GM18517 (cell line): Measurements from ENCODE around the gene GALNT12.

Source experiments
- ATAC-seq: cut with Tn5 transposase; IDR thresholded peaks from one replicate; pipeline ENCODE4 v1.9.1; 2021; ENCODE audit warnings: mild to moderate bottlenecking, moderate library complexity; ENCODE audit not compliant: unreplicated experiment

The GALNT12 gene

DNA sequence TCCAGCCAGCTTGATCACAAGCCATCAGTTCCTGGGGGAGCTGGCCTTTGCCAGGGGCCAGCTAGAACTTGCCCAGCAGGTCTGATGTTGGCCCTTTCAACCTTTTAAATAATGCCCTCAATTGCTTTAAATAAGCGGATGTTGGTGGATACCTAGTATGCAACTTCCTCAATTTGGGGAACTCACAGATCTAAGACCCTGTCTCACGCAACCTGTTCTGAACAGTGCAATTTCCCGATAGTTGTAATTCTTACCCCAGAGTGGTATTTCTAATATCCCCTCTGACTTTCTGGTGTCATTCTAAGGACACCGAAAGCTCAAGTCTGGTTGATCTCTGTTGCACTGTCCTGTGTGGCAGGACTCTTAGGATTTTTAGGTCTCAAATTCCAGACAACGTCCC, 23.1 kb downstream of the GALNT12 start:
- no peak for ATAC-seq

DNA sequence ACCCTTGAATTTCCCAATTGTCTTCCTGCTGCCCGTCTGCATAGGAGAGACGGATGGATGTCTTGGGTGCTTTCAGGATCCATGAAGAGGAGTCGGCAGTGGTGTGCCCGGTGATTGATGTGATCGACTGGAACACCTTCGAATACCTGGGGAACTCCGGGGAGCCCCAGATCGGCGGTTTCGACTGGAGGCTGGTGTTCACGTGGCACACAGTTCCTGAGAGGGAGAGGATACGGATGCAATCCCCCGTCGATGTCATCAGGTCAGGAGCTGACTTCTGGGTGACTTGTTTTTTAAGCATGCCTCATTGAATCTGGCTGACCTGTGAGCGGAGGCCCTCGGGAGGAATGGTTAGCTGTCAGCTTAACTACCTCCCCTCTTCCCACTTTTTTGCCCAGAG, 24.2 kb downstream of the GALNT12 start:
- ATAC-seq: no peak

DNA sequence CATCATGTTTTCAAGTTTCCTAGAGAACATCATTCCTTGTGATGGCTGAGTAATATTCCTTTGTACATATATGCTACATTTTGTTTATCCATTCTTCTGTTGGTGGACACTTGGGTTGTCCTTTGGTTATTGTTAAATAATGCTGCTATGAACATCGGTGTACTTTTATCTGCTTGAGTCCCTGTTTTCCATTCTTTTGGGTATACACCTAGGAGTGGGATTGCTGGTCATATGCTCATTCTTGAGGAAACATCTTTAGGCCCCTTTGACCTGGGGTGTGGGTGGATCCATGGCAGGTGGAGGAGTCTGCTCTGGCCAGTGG, 25.3 kb downstream of the GALNT12 start:
- no peak for ATAC-seq

GRCh38 chr9:98833090-98833956, 25.9 kb downstream of the GALNT12 start:
- ATAC-seq: no peak

GRCh38 chr9:98834386-98834785, 26.9 kb downstream of the GALNT12 start:
- ATAC-seq: no peak

DNA sequence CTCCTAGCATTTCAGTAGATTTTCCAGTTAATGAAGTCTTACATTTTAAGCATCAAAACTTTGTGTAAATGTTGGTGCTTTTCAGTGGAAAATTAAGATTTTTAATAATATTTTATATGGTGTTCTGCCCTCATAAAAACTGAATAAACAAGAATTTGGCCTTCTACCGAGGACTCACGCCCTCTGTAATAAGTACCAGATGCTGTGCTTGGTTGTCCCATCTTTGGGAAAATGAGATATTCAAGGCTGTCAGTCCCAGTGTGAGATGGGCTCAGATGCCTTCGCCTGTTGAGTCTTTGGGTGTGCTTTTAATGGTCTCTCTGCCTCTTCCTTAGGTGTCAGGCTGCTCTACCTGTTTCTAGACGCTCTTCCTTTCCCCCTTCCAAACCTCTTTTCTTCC, 28.7 kb downstream of the GALNT12 start:
- ATAC-seq: no peak

- ATAC-seq: no peak
Observed at GRCh38 chr9:98837516-98837915, 30.0 kb downstream of the GALNT12 start.

- no peak for ATAC-seq
Observed at GRCh38 chr9:98838155-98838867, 30.8 kb downstream of the GALNT12 start.

DNA sequence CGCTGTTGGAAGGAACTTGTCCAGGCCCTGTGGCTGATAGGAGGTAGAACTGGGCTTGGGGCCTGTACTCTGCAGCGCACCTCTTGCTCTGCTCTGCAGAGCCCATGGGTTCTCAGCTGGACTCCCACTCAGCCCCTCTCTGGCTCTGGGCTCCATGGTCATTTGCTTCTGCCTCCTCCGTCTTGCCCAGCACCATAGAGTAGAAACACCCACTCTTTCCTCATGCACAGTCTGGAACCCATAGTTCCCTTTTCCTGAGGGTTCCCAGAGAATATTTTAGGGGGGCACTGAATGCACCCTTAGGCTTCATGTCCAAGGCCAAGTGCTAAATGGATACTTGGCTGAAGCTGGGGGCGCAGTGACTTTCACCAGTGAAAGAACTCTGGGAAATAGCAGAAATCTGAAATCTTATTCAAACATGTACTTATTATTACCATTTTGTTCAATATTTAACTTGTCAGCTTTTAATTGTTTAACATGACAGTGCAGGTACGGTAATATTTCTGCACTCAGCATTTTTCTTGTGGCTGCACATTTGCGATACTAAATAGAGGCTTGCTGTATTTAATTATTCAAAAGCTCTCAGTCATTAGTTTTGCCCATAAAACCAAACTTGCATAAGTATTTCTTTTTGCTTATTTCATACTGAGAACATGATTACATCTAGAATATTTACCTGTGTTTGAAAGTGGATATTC, 31.5 kb downstream of the GALNT12 start:
- no peak for ATAC-seq

- ATAC-seq: no peak
Observed at GRCh38 chr9:98839724-98840123, 32.3 kb downstream of the GALNT12 start.

GRCh38 chr9:98842510-98842909, 35.0 kb downstream of the GALNT12 start:
- ATAC-seq: no peak

DNA sequence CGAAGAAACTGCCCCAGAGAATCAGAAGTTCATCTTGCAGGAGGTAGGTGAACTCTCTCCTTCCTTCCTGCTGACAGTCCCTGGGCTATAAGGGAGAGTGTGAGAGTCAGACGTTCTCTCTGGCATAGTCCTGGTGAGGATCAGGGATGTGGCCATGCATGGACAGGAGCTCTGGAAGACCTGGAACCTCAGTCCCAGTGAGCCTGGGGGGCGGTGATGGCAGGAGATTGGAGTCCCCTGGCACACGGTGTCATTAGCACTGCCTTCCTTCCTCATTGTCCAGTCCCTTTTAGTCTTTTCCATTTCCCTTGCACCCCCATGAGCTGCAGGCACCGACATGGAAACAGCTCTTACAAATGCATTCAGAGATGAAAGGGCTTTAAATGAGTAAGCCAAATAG, 38.6 kb downstream of the GALNT12 start:
- ATAC-seq: no peak

GRCh38 chr9:98846879-98847278, 39.4 kb downstream of the GALNT12 start:
- no peak for ATAC-seq

DNA sequence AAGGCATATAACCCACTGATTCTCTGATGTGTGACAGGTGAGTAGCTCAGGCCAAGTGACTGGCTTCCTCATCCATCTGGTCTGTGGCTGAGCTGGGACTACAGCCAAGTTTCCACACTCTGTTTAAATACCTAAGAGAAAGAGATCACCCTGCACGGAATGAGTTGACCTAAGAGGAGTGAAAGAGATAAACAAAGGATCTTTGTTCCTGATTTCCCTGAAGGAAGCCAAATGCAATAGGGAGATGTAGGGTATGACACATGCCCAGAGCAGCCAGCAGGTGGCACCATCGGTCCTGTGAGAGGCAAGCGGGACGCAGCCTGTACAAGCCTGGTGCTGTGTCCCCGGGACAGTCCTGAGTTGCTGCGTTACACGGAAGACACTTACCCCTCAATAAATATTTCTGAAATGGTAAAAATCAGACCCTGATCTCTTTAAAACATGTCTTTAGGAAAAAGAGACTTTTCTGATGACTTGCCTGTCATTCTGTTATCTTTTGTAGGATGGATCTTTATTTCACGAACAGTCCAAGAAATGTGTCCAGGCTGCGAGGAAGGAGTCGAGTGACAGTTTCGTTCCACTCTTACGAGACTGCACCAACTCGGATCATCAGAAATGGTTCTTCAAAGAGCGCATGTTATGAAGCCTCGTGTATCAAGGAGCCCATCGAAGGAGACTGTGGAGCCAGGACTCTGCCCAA, 41.1 kb downstream of the GALNT12 start:
- ATAC-seq: peak; percentile 75

DNA sequence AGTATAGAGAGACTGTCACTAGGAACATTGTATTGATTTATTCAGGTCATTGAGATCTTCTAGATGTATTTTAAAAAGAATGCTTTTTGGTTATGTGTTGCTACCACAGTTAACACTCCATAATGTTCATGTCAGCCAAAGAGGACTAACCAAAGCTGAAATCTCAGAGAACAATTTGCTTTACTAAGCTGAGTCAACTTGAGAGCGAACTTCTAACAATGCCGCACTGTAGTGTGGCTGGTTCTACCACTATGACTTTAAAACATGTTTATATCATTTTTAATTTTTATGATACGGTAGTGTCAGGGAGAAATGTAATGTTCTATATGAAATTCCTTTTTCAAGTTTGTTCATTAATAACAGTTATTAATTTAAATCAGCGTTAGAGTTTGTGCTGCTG, 42.1 kb downstream of the GALNT12 start:
- no peak for ATAC-seq

DNA sequence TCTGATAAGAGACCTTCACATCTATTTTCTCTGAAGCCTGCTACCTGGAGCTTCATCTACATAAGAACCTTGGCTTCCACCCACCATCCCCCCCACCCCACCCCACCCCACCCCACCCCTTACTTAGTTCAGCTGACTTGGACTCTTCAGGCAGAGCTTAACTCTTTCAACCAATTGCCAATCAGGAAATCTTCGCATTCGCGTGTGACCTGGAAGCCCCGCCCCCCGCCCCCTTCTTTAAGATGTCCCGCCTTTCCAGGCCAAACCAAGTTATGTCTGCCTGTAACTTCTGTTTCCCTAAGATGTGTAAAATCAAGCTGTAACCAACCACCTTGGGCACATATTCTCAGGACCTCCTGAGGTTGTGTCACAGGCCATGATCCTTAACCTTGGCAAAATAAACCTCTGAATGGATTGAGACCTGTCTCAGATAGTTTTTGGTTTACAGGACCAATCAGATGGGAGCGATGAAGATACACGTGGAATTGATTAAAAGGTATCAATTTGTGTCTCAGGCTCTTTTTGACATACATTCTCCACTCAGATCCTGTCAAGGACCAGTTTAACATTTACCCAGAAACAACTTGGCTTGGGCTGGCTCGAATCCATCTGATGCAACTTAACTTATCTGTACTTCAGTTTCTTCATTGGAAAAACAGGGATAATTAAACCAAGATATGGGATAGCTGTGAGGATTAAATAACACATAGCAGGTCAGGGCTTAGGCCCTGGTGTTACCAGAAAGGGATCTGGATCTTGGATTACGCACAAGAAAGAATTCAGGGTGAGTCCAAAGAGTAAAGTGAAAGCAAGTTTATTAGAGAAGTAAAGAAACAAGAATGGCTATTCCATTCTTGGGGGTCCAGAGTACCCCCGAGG, 43.6 kb downstream of the GALNT12 start:
- ATAC-seq: no peak

DNA sequence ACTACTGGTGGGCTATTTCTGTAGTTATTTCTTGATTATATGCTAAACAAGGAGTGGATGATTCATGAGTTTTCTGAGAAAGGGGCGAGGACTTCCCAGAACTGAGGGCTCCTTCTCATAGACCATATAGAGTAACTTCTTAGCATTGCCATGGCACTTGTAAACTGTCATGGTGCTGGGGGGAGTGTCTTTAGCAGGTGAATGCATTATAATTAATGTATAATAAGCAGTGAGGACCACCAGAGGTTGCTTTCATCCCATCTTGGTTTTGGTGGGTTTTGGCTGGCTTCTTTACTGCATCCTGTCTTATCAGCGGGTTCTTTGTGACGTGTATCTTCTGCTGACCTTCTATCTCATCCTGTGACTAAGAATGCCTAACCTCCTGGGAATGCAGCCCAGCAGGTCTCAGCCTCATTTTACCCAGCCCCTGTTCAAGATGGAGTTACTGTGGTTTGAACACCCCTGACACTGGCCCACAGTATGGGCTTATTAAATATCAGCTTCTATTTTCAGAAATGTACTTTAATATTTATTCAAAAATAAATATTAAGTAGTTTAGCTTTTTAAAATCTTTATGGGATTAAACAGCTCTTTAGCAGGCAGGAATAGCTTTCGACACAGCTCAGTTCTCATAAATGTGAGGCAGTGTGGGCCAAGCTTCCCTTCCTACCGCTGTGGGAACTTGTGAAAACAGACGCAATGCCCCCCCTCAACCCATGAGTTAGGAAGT, 44.4 kb downstream of the GALNT12 start:
- ATAC-seq: no peak

DNA sequence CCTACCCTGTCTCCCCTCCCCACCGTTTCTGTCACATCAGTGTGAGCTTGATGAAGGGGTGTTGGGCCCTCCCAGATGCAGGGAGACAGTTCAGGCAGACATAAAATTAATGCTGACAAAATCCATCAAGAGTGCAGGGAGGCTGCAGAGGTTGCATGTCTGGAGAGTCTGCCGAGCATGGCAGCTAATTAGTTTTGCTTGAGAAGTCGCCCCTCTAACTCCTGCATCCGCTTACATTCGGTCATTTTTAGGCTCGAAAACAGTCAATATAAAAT, 44.9 kb downstream of the GALNT12 start:
- no peak for ATAC-seq

DNA sequence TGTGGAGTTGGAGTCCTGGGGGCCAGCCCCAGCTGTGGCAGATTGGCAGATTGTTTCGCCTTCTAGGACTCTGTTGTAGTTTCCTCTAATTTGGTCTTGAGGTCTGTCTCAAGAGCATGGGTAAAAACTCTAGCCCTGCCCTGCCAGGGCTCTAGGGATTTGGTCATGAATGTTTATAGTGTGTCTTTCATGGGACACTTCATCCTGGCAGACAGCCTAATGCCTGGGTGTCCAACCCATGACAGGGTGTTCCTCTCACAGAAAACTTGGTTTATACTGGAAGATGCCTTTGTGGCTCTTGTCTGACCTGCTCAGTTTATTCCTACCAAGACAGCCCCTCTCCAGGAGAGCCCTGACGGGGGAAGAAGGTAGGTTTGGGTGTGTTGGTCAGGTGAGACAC, 45.5 kb downstream of the GALNT12 start:
- ATAC-seq: no peak

DNA sequence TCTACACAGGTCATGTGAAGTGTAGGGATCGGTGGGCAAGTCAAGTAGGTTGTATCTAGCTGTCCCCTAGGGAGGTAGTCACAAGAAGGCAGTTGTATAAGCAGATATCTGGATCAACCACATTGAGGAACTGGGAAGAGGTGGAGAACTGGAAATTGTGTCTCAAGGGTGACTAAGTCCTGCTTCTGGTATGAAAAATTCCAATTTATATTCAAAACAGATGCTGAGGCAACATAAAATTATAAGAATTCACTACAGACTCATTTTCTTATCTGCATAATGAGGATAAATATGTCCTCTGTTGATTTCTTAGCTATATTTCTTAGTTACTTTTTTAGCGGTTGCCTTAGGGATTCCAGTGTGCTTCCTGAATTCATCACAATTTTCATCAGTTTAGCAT, 46.8 kb downstream of the GALNT12 start:
- ATAC-seq: no peak
